ENCODE results near the gene PRDM8.

PRDM8 gene

GRCh38 chr4:80202190-80202711 lies 4.9 kb downstream of the PRDM8 start:
- Histone ChIP-seq H3K9me3 (ENCODE audit: control insufficient read depth in 2 of 2, low read length in 2 of 2) (no peaks in the 10 kb centered on the region), H3K9ac (ENCODE audit: low read length in 2 of 2) (peak overlapping the region; percentile 62 to 71), H3K4me1 (ENCODE audit: control insufficient read depth, insufficient read depth, low read length) (peaks cover 25% of the 10 kb centered on the region), H3K27me3 (ENCODE audit: control insufficient read depth in 1 of 2, insufficient read depth in 2 of 2, low read length in 2 of 2) (no peaks in the 10 kb centered on the region), H3K36me3 (ENCODE audit: control insufficient read depth in 2 of 2, insufficient read depth in 2 of 2, low read length in 2 of 2) (peaks cover 0 to 2% of the 10 kb centered on the region in 2 donors), H3K27ac (ENCODE audit: low read length) (peak overlapping the region; percentile 84), H3K4me3 (ENCODE audit: low read length in 2 of 2) (peak overlapping the region; percentile 74 to 80)

GRCh38 chr4:80202741-80203553 lies 5.6 kb downstream of the PRDM8 start:
- peaks cover 23% of the 10 kb centered on the region for H3K4me1 ChIP-seq (ENCODE audit: control insufficient read depth, insufficient read depth, low read length)
- H3K27ac ChIP-seq (ENCODE audit: low read length), result peak overlapping the region; percentile 84
- peak overlapping the region; percentile 74 to 80 for H3K4me3 ChIP-seq (ENCODE audit: low read length in 2 of 2)
- peak overlapping the region; percentile 62 to 71 for H3K9ac ChIP-seq (ENCODE audit: low read length in 2 of 2)
- peaks cover 0 to 2% of the 10 kb centered on the region in 2 donors for H3K36me3 ChIP-seq (ENCODE audit: control insufficient read depth in 2 of 2, insufficient read depth in 2 of 2, low read length in 2 of 2)
- no peaks in the 10 kb centered on the region for H3K27me3 ChIP-seq (ENCODE audit: control insufficient read depth in 1 of 2, insufficient read depth in 2 of 2, low read length in 2 of 2)
- no peaks in the 10 kb centered on the region for H3K9me3 ChIP-seq (ENCODE audit: control insufficient read depth in 2 of 2, low read length in 2 of 2)

GRCh38 chr4:80204433-80205011 lies 7.2 kb downstream of the PRDM8 start:
- no peak overlapping the region for H3K27ac ChIP-seq (ENCODE audit: low read length)
- H3K36me3 ChIP-seq (ENCODE audit: control insufficient read depth in 2 of 2, insufficient read depth in 2 of 2, low read length in 2 of 2), result peaks cover 0 to 2% of the 10 kb centered on the region in 2 donors
- H3K9me3 ChIP-seq (ENCODE audit: control insufficient read depth in 2 of 2, low read length in 2 of 2), result no peaks in the 10 kb centered on the region
- peaks cover 21% of the 10 kb centered on the region for H3K4me1 ChIP-seq (ENCODE audit: control insufficient read depth, insufficient read depth, low read length)
- H3K4me3 ChIP-seq (ENCODE audit: low read length in 2 of 2), result no peak overlapping the region
- H3K9ac ChIP-seq (ENCODE audit: low read length in 2 of 2), result no peak overlapping the region
- no peaks in the 10 kb centered on the region for H3K27me3 ChIP-seq (ENCODE audit: control insufficient read depth in 1 of 2, insufficient read depth in 2 of 2, low read length in 2 of 2)

GRCh38 chr4:80206111-80206510 lies 8.8 kb downstream of the PRDM8 start:
- Histone ChIP-seq H3K4me1 (ENCODE audit: control insufficient read depth, insufficient read depth, low read length) (peaks cover 19% of the 10 kb centered on the region), H3K9me3 (ENCODE audit: control insufficient read depth in 2 of 2, low read length in 2 of 2) (no peaks in the 10 kb centered on the region), H3K4me3 (ENCODE audit: low read length in 2 of 2) (no peak overlapping the region), H3K27ac (ENCODE audit: low read length) (no peak overlapping the region), H3K9ac (ENCODE audit: low read length in 2 of 2) (no peak overlapping the region), H3K36me3 (ENCODE audit: control insufficient read depth in 2 of 2, insufficient read depth in 2 of 2, low read length in 2 of 2) (peaks cover 0 to 2% of the 10 kb centered on the region in 2 donors), H3K27me3 (ENCODE audit: control insufficient read depth in 1 of 2, insufficient read depth in 2 of 2, low read length in 2 of 2) (no peaks in the 10 kb centered on the region)

GRCh38 chr4:80206521-80207171 lies 9.3 kb downstream of the PRDM8 start:
- no peak overlapping the region for H3K27ac ChIP-seq (ENCODE audit: low read length)
- peaks cover 14% of the 10 kb centered on the region for H3K4me1 ChIP-seq (ENCODE audit: control insufficient read depth, insufficient read depth, low read length)
- no peaks in the 10 kb centered on the region for H3K36me3 ChIP-seq (ENCODE audit: control insufficient read depth in 2 of 2, insufficient read depth in 2 of 2, low read length in 2 of 2)
- H3K9ac ChIP-seq (ENCODE audit: low read length in 2 of 2), result no peak overlapping the region
- H3K9me3 ChIP-seq (ENCODE audit: control insufficient read depth in 2 of 2, low read length in 2 of 2), result no peaks in the 10 kb centered on the region
- H3K27me3 ChIP-seq (ENCODE audit: control insufficient read depth in 1 of 2, insufficient read depth in 2 of 2, low read length in 2 of 2), result no peaks in the 10 kb centered on the region
- no peak overlapping the region for H3K4me3 ChIP-seq (ENCODE audit: low read length in 2 of 2)

GRCh38 chr4:80207172-80207583 lies 9.9 kb downstream of the PRDM8 start:
- no peak overlapping the region for H3K4me3 ChIP-seq (ENCODE audit: low read length in 2 of 2)

GRCh38 chr4:80207664-80208063 lies 10.4 kb downstream of the PRDM8 start:
- H3K27ac ChIP-seq (ENCODE audit: low read length), result no peak overlapping the region
- no peak overlapping the region for H3K4me3 ChIP-seq (ENCODE audit: low read length in 2 of 2)
- no peaks in the 10 kb centered on the region for H3K9me3 ChIP-seq (ENCODE audit: control insufficient read depth in 2 of 2, low read length in 2 of 2)
- no peaks in the 10 kb centered on the region for H3K36me3 ChIP-seq (ENCODE audit: control insufficient read depth in 2 of 2, insufficient read depth in 2 of 2, low read length in 2 of 2)
- H3K9ac ChIP-seq (ENCODE audit: low read length in 2 of 2), result no peak overlapping the region
- H3K4me1 ChIP-seq (ENCODE audit: control insufficient read depth, insufficient read depth, low read length), result peaks cover 10% of the 10 kb centered on the region
- H3K27me3 ChIP-seq (ENCODE audit: control insufficient read depth in 1 of 2, insufficient read depth in 2 of 2, low read length in 2 of 2), result no peaks in the 10 kb centered on the region

More at GRCh38 chr4:80207172-80207583, 9.9 kb downstream of the PRDM8 start:
- no peaks in the 10 kb centered on the region for H3K36me3 ChIP-seq (ENCODE audit: control insufficient read depth in 2 of 2, insufficient read depth in 2 of 2, low read length in 2 of 2)
- no peaks in the 10 kb centered on the region for H3K27me3 ChIP-seq (ENCODE audit: control insufficient read depth in 1 of 2, insufficient read depth in 2 of 2, low read length in 2 of 2)
- no peak overlapping the region for H3K27ac ChIP-seq (ENCODE audit: low read length)
- H3K9me3 ChIP-seq (ENCODE audit: control insufficient read depth in 2 of 2, low read length in 2 of 2), result no peaks in the 10 kb centered on the region
- H3K9ac ChIP-seq (ENCODE audit: low read length in 2 of 2), result no peak overlapping the region
- peaks cover 10% of the 10 kb centered on the region for H3K4me1 ChIP-seq (ENCODE audit: control insufficient read depth, insufficient read depth, low read length)

GRCh38 chr4:80208610-80209339 lies 11.5 kb downstream of the PRDM8 start:
- no peak overlapping the region for H3K9ac ChIP-seq (ENCODE audit: low read length in 2 of 2)
- no peaks in the 10 kb centered on the region for H3K36me3 ChIP-seq (ENCODE audit: control insufficient read depth in 2 of 2, insufficient read depth in 2 of 2, low read length in 2 of 2)
- no peaks in the 10 kb centered on the region for H3K27me3 ChIP-seq (ENCODE audit: control insufficient read depth in 1 of 2, insufficient read depth in 2 of 2, low read length in 2 of 2)
- no peak overlapping the region for H3K4me3 ChIP-seq (ENCODE audit: low read length in 2 of 2)
- no peaks in the 10 kb centered on the region for H3K4me1 ChIP-seq (ENCODE audit: control insufficient read depth, insufficient read depth, low read length)
- H3K27ac ChIP-seq (ENCODE audit: low read length), result no peak overlapping the region
- no peaks in the 10 kb centered on the region for H3K9me3 ChIP-seq (ENCODE audit: control insufficient read depth in 2 of 2, low read length in 2 of 2)

- no peaks in the 10 kb centered on the region for H3K27me3 ChIP-seq (ENCODE audit: control insufficient read depth in 1 of 2, insufficient read depth in 2 of 2, low read length in 2 of 2)
- H3K9me3 ChIP-seq (ENCODE audit: control insufficient read depth in 2 of 2, low read length in 2 of 2), result no peaks in the 10 kb centered on the region
- no peak overlapping the region for H3K9ac ChIP-seq (ENCODE audit: low read length in 2 of 2)
- H3K27ac ChIP-seq (ENCODE audit: low read length), result no peak overlapping the region
- H3K36me3 ChIP-seq (ENCODE audit: control insufficient read depth in 2 of 2, insufficient read depth in 2 of 2, low read length in 2 of 2), result no peaks in the 10 kb centered on the region
- H3K4me1 ChIP-seq (ENCODE audit: control insufficient read depth, insufficient read depth, low read length), result no peaks in the 10 kb centered on the region
- H3K4me3 ChIP-seq (ENCODE audit: low read length in 2 of 2), result no peak overlapping the region
These were observed 12.0 kb downstream of the PRDM8 start for GRCh38 chr4:80209340-80209701.

GRCh38 chr4:80210549-80210948 lies 13.2 kb downstream of the PRDM8 start:
- no peak overlapping the region for H3K4me3 ChIP-seq (ENCODE audit: low read length in 2 of 2)
- no peak overlapping the region for H3K9ac ChIP-seq (ENCODE audit: low read length in 2 of 2)
- no peaks in the 10 kb centered on the region for H3K9me3 ChIP-seq (ENCODE audit: control insufficient read depth in 2 of 2, low read length in 2 of 2)
- no peaks in the 10 kb centered on the region for H3K27me3 ChIP-seq (ENCODE audit: control insufficient read depth in 1 of 2, insufficient read depth in 2 of 2, low read length in 2 of 2)
- no peaks in the 10 kb centered on the region for H3K4me1 ChIP-seq (ENCODE audit: control insufficient read depth, insufficient read depth, low read length)
- H3K27ac ChIP-seq (ENCODE audit: low read length), result no peak overlapping the region
- H3K36me3 ChIP-seq (ENCODE audit: control insufficient read depth in 2 of 2, insufficient read depth in 2 of 2, low read length in 2 of 2), result no peaks in the 10 kb centered on the region

All from stomach smooth muscle (tissue), 2 donors.